ENCODE results near the gene BICDL1. TPM values are rescaled to one million over a fixed set of nuclear protein-coding genes. Genes with fewer than 3 reads are reported as not detected.
A peak's percentile ranks its signal among the peaks of the same experiment; 100 is the strongest.

BICDL1 gene
- total RNA-seq, 1 donor from 2014 or later, result 40.1 TPM

- Mint-ChIP-seq H3K4me1 (peaks cover 12% of the 10 kb centered on the region), H3K36me3 (peaks cover 5% of the 10 kb centered on the region), H3K4me3 (no peak overlapping the region), H3K27ac (no peak overlapping the region), H3K9me3 (no peaks in the 10 kb centered on the region), H3K27me3 (ENCODE audit: low read depth) (no peaks in the 10 kb centered on the region)
- no peak for TF ChIP-seq CTCF (IDR thresholded peaks at IDR 0.05; ENCODE audit: unreplicated experiment)
- no peak for DNase-seq (ENCODE audit: low spot score in 2 of 2, unreplicated experiment in 2 of 2)
These were observed 83.6 kb downstream of the BICDL1 start for GRCh38 chr12:120072472-120073249.

GRCh38 chr12:120075034-120075616 lies 86.1 kb downstream of the BICDL1 start:
- no peak overlapping the region for H3K4me3 Mint-ChIP-seq
- no peaks in the 10 kb centered on the region for H3K27me3 Mint-ChIP-seq (ENCODE audit: low read depth)
- H3K27ac Mint-ChIP-seq, result no peak overlapping the region
- no peaks in the 10 kb centered on the region for H3K9me3 Mint-ChIP-seq
- DNase-seq (ENCODE audit: low spot score in 2 of 2, unreplicated experiment in 2 of 2), result no peak
- no peak for TF ChIP-seq CTCF (IDR thresholded peaks at IDR 0.05; ENCODE audit: unreplicated experiment)
- H3K36me3 Mint-ChIP-seq, result peaks cover 5% of the 10 kb centered on the region
- peaks cover 19% of the 10 kb centered on the region for H3K4me1 Mint-ChIP-seq

- DNase-seq (ENCODE audit: low spot score in 2 of 2, unreplicated experiment in 2 of 2), result no peak
- Mint-ChIP-seq H3K4me1 (peaks cover 19% of the 10 kb centered on the region), H3K4me3 (no peak overlapping the region), H3K27ac (no peak overlapping the region), H3K27me3 (ENCODE audit: low read depth) (no peaks in the 10 kb centered on the region), H3K9me3 (no peaks in the 10 kb centered on the region), H3K36me3 (peaks cover 7% of the 10 kb centered on the region)
- no peak for TF ChIP-seq CTCF (IDR thresholded peaks at IDR 0.05; ENCODE audit: unreplicated experiment)
These were observed 87.6 kb downstream of the BICDL1 start for GRCh38 chr12:120076651-120077050.

- H3K4me3 Mint-ChIP-seq, result no peak overlapping the region
- peaks cover 8% of the 10 kb centered on the region for H3K36me3 Mint-ChIP-seq
- peaks cover 19% of the 10 kb centered on the region for H3K4me1 Mint-ChIP-seq
- H3K27me3 Mint-ChIP-seq (ENCODE audit: low read depth), result no peaks in the 10 kb centered on the region
- H3K9me3 Mint-ChIP-seq, result no peaks in the 10 kb centered on the region
- TF ChIP-seq CTCF (IDR thresholded peaks at IDR 0.05; ENCODE audit: unreplicated experiment), result no peak
- no peak overlapping the region for H3K27ac Mint-ChIP-seq
- DNase-seq (ENCODE audit: low spot score in 2 of 2, unreplicated experiment in 2 of 2), result no peak
These were observed 88.2 kb downstream of the BICDL1 start for GRCh38 chr12:120077260-120077659.

- TF ChIP-seq CTCF (IDR thresholded peaks at IDR 0.05; ENCODE audit: unreplicated experiment), result no peak
- H3K27ac Mint-ChIP-seq, result peak overlapping the region; percentile 43
- no peak overlapping the region for H3K4me3 Mint-ChIP-seq
- DNase-seq (ENCODE audit: low spot score in 2 of 2, unreplicated experiment in 2 of 2), result no peak
- H3K4me1 Mint-ChIP-seq, result peaks cover 19% of the 10 kb centered on the region
- H3K36me3 Mint-ChIP-seq, result peaks cover 5% of the 10 kb centered on the region
- H3K27me3 Mint-ChIP-seq (ENCODE audit: low read depth), result no peaks in the 10 kb centered on the region
- no peaks in the 10 kb centered on the region for H3K9me3 Mint-ChIP-seq
These were observed 89.8 kb downstream of the BICDL1 start for GRCh38 chr12:120078868-120079267.

All from mesothelial cell of epicardium (in vitro differentiated cells).